B cell (primary cell): ENCODE results near the gene CHST13.

Experiments used
- EZH2 ChIP-seq: IDR thresholded peaks from 2 replicates; pipeline ENCODE4 v1.6.1; 2012; ENCODE audit warnings: borderline replicate concordance, low read depth, mild to moderate bottlenecking, moderate library complexity, low read length; ENCODE audit not compliant: insufficient read depth, poor library complexity, severe bottlenecking
- TF ChIP-seq, protein P1 (sequence below): fragments of 200-600 bp; IDR thresholded peaks from one replicate; pipeline ENCODE4 v1.8.0; 2022; ENCODE audit warnings: antibody characterized with exemption, mild to moderate bottlenecking

DNA sequence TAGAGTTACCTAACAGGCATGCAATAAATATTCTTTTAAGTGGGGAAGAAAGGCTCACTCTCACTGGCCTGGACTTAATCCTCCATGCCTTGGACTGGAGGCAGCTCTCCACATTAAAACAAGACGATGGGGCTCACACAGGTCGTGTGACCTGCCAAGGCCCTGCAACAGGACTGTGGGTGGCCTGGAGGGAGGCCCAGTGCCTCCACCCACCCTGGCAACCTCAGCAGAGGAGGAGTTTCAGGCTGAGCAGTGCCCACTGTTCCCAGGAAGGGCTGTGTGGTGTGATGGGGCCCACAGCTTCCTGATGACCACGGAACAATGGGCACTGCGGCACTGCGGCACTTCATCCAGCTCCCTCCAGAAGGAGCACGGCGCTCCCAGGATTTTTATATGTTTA is 11.9 kb upstream of the CHST13 start:
- TF ChIP-seq, protein P1, sequence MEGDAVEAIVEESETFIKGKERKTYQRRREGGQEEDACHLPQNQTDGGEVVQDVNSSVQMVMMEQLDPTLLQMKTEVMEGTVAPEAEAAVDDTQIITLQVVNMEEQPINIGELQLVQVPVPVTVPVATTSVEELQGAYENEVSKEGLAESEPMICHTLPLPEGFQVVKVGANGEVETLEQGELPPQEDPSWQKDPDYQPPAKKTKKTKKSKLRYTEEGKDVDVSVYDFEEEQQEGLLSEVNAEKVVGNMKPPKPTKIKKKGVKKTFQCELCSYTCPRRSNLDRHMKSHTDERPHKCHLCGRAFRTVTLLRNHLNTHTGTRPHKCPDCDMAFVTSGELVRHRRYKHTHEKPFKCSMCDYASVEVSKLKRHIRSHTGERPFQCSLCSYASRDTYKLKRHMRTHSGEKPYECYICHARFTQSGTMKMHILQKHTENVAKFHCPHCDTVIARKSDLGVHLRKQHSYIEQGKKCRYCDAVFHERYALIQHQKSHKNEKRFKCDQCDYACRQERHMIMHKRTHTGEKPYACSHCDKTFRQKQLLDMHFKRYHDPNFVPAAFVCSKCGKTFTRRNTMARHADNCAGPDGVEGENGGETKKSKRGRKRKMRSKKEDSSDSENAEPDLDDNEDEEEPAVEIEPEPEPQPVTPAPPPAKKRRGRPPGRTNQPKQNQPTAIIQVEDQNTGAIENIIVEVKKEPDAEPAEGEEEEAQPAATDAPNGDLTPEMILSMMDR = no peak
- no peak for TF ChIP-seq EZH2
